Endothelial cell of umbilical vein (primary cell): ENCODE measurements around the gene CBFA2T3. TPM values are rescaled to one million over a fixed set of nuclear protein-coding genes. Genes with fewer than 3 reads are reported as not detected.

ENCODE experiments used
- BruUV-seq: library from RNA; stranded (reverse); fragments of 400-500 nt; replicated peaks from 2 replicates; lab custom pipeline; 2021; lab: Mats Ljungman, UMichigan
- CTCF ChIA-PET: fragments of 300-600, 350-600 bp; sonication (Branson Sonifier 250); formaldehyde crosslinking; loops from one replicate; lab custom pipeline; 2021; ENCODE audit warnings: antibody characterized with exemption, inconsistent platforms; lab: Charles Lee
- POLR2A ChIA-PET: fragments of 300-600, 350-600 bp; sonication (Branson Sonifier 250); formaldehyde crosslinking; loops from one replicate; lab custom pipeline; 2021; ENCODE audit warnings: antibody characterized with exemption, inconsistent platforms; lab: Charles Lee
- DNase-seq: peaks from one replicate; pipeline ENCODE4 v3.0.0-alpha.2; 2011; ENCODE audit warnings: low read depth, low spot score
- FAIRE-seq: peaks from 2 replicates; lab custom pipeline; 2011; peaks lifted over from hg19 to GRCh38; lab: Jason Lieb, UNC
- H2AFZ ChIP-seq: 2 replicates; pipeline ENCODE4 v1.6.0; 2012; ENCODE audit warnings: low read depth, low read length, control low read depth, inconsistent platforms
- H3K27ac ChIP-seq: 2 replicates; pipeline ENCODE4 v1.5.1; 2011; ENCODE audit warnings: low read depth, mild to moderate bottlenecking, control low read depth, low read length, moderate library complexity; ENCODE audit not compliant: insufficient read depth
- H3K27me3 ChIP-seq, 2 experiments: 2 replicates each; pipeline versions ENCODE4 v1.6.0 to v1.6.1; 2011; ENCODE audit warnings: low read length in 2 of 2, mixed read lengths in 1 of 2; ENCODE audit not compliant: control insufficient read depth in 2 of 2, insufficient read depth in 2 of 2
- H3K36me3 ChIP-seq, 2 experiments: 2 replicates in 1 of 2; 3 replicates in 1 of 2; pipeline ENCODE4 v1.5.1; 2011; ENCODE audit warnings: low read length in 2 of 2, mild to moderate bottlenecking in 1 of 2, moderate library complexity in 1 of 2; ENCODE audit not compliant: control insufficient read depth in 2 of 2, insufficient read depth in 2 of 2; ENCODE audit errors: extremely low read depth in 1 of 2
- H3K4me1 ChIP-seq: 3 replicates; pipeline ENCODE4 v1.5.1; 2011; ENCODE audit warnings: mild to moderate bottlenecking, low read length; ENCODE audit not compliant: control insufficient read depth, insufficient read depth; ENCODE audit errors: extremely low read depth
- H3K4me2 ChIP-seq: 2 replicates; pipeline ENCODE4 v1.6.1; 2011; ENCODE audit warnings: low read length, control low read depth, mixed read lengths; ENCODE audit not compliant: insufficient read depth
- H3K4me3 ChIP-seq, 3 experiments: fragments of 200-600 bp in 1 of 3; sonication (generic), shearing (Covaris generic) in 1 of 3; replicated peaks in 1 of 3; 2 replicates each; pipeline ENCODE4 v1.5.1; 2011 to 2016; ENCODE audit warnings: control low read depth in 3 of 3, low read length in 3 of 3, mild to moderate bottlenecking in 2 of 3, inconsistent platforms in 1 of 3, low read depth in 1 of 3, moderate library complexity in 1 of 3; ENCODE audit not compliant: insufficient read depth in 1 of 3
- H3K79me2 ChIP-seq: 2 replicates; pipeline ENCODE4 v1.6.0; 2012; ENCODE audit warnings: low read length, inconsistent platforms; ENCODE audit not compliant: control insufficient read depth, insufficient read depth
- H3K9ac ChIP-seq: replicated peaks from 2 replicates; pipeline ENCODE3; 2011; ENCODE audit warnings: low read length, control low read depth; ENCODE audit not compliant: insufficient read depth; ENCODE audit errors: extremely low read depth
- H3K9me1 ChIP-seq: replicated peaks from 3 replicates; pipeline ENCODE4 v1.6.0; 2011; ENCODE audit warnings: mild to moderate bottlenecking, low read length; ENCODE audit not compliant: control insufficient read depth, insufficient read depth; ENCODE audit errors: extremely low read depth
- H3K9me3 ChIP-seq: replicated peaks from 2 replicates; pipeline ENCODE4 v1.5.1; 2012; ENCODE audit warnings: low read length, inconsistent platforms; ENCODE audit not compliant: control insufficient read depth, insufficient read depth
- H4K20me1 ChIP-seq: replicated peaks from 2 replicates; pipeline ENCODE3; 2011; ENCODE audit warnings: mild to moderate bottlenecking, low read length; ENCODE audit not compliant: control insufficient read depth, insufficient read depth; ENCODE audit errors: extremely low read depth
- CTCF ChIP-seq, 2 donors: IDR thresholded peaks; 1 replicate in 1 of 2; 2 replicates in 1 of 2; pipeline ENCODE4 v1.5.1; 2011; ENCODE audit warnings: low read length in 2 of 2, mild to moderate bottlenecking in 2 of 2, moderate library complexity in 2 of 2, control low read depth in 1 of 2, inconsistent platforms in 1 of 2, low read depth in 1 of 2; ENCODE audit not compliant: insufficient read depth in 1 of 2; ENCODE audit errors: extremely low read depth in 1 of 2
- GATA2 ChIP-seq: IDR thresholded peaks from 2 replicates; pipeline ENCODE4 v1.7.0; 2011; ENCODE audit warnings: low read depth, mild to moderate bottlenecking, moderate library complexity, mixed read lengths, low read length; ENCODE audit not compliant: insufficient read length, insufficient read depth
- JUN ChIP-seq: IDR thresholded peaks from 2 replicates; pipeline ENCODE4 v1.6.1; 2011; ENCODE audit warnings: borderline replicate concordance, low read depth; ENCODE audit not compliant: insufficient read length, insufficient read depth
- MAX ChIP-seq: IDR thresholded peaks from 2 replicates; pipeline ENCODE4 v1.6.1; 2011; ENCODE audit not compliant: insufficient read depth, insufficient read length
- MYC ChIP-seq: IDR thresholded peaks from one replicate; pipeline ENCODE4 v1.6.1; 2011; ENCODE audit warnings: mild to moderate bottlenecking, low read depth, low read length
- POLR2A ChIP-seq: IDR thresholded peaks from 2 replicates; pipeline ENCODE4 v1.6.1; 2012; ENCODE audit warnings: low read depth, mild to moderate bottlenecking, control low read depth, low read length
- POLR2AphosphoS5 ChIP-seq: IDR thresholded peaks from 2 replicates; pipeline ENCODE4 v1.6.1; 2012; ENCODE audit warnings: low read depth, mild to moderate bottlenecking, control low read depth, low read length, moderate library complexity; ENCODE audit not compliant: insufficient read depth
- dilution Hi-C: fragments of 300-500 bp; cut with MboI; formaldehyde crosslinking; loops from one replicate; pipeline ENCODE4 v1.15.0; 2019; ENCODE audit warnings: low sequenced_read_pairs; ENCODE audit not compliant: extremely low pct_ligation_motif_present
- intact Hi-C: fragments of 100-400 bp; cut with micrococcal nuclease; formaldehyde crosslinking; loops from one replicate; pipeline ENCODE4 v1.10.0; 2022
- polyA plus RNA-seq, 4 experiments: library from polyadenylated mRNA; depleted of rRNA in 3 of 4; stranded (reverse) in 3 of 4; unstranded in 1 of 4; fragments of >200 nt; gene quantifications; 2 replicates each; pipeline versions ENCODE4 v1.2.1 to v1.2.3, GENCODE V29; 2011 to 2012; ENCODE audit warnings: missing spikeins in 1 of 4
- total RNA-seq: library from RNA; stranded (reverse); gene quantifications from 2 replicates; pipeline ENCODE4 v1.2.3, GENCODE V29; 2021

CBFA2T3 gene
- total and polyA plus RNA-seq, 2 donors (not counting 3 experiments of a cell fraction or from before 2014, with no cell fraction given): not detected

- Histone ChIP-seq H3K4me2 (peak within 1 kb of the TSS; percentile 75), H3K36me3 (peaks cover 0 to 20% of the 10 kb centered on the region in 2 experiments), H3K9ac (peak within 1 kb of the TSS; percentile 57), H2AFZ (peak within 1 kb of the TSS; percentile 53), H3K79me2 (peaks cover 4% of the 10 kb centered on the region), H3K4me3 (peak within 1 kb of the TSS; percentile 45 to 100 (median 72)), H3K4me1 (peaks cover 4% of the 10 kb centered on the region), H3K9me1 (no peaks in the 10 kb centered on the region), H4K20me1 (no peaks in the 10 kb centered on the region), H3K27me3 (no peaks in the 10 kb centered on the region), H3K9me3 (no peaks in the 10 kb centered on the region), H3K27ac (peak within 1 kb of the TSS; percentile 1)
- ChIA-PET POLR2A (no interaction called here), CTCF (interaction anchor here (0.8 to 2.7 kb wide), 21 partner anchors 9 to 700 kb away, joined by 3 to 50 read pairs (median 5); partner anchors contain the start of genes APRT, PABPN1L, PIEZO1 and ZNF778)
- FAIRE-seq: peak; percentile 94
- no TSS peak for BruUV-seq
- peak; percentile 96 for DNase-seq
- TF ChIP-seq POLR2AphosphoS5 (peak; percentile 98), GATA2 (no peak), JUN (no peak), POLR2A (peak; percentile 90), CTCF (IDR thresholded peaks at IDR 0.05; ENCODE audit: extremely low read depth in 1 of 2, insufficient read depth in 1 of 2, low read depth in 1 of 2, low read length in 2 of 2) (no peak), MAX (peak; percentile 99), MYC (peak; percentile 75)
- dilution Hi-C loops: no loop called here
- intact Hi-C loops: loop anchor here (1.0 to 2.0 kb wide), 5 partner anchors 41 to 120 kb away; no protein-coding TSS in a partner anchor
Observed at GRCh38 chr16:88856828-88857727, 119.9 kb downstream of the CBFA2T3 start, which contains the start of the genes GALNS and TRAPPC2L. GALNS (minus strand) TSS chr16:88856947; CDS start chr16:88856877, 70 bp downstream. TRAPPC2L (plus strand) TSS chr16:88857127; CDS start chr16:88857151, 24 bp downstream.
